WTC11 (cell line): ENCODE measurements around the gene IL2RA. TPM values are rescaled to one million over a fixed set of nuclear protein-coding genes. Genes with fewer than 3 reads are reported as not detected.

ENCODE experiments used
- ATAC-seq: fragments of 200-7000 bp; cut with Tn5 transposase; 2 replicates; pipeline ENCODE4 v1.10.0; 2021; ENCODE audit warnings: mild to moderate bottlenecking, moderate library complexity
- CTCF ChIA-PET: fragments of 300-600 bp; sonication (Branson Sonifier 250); formaldehyde crosslinking; loops from one replicate; lab custom pipeline; 2021; ENCODE audit warnings: antibody characterized with exemption; lab: Charles Lee
- POLR2A ChIA-PET: fragments of 350-600 bp; sonication (Branson Sonifier 250); formaldehyde crosslinking; loops from one replicate; lab custom pipeline; 2021; ENCODE audit warnings: antibody characterized with exemption; lab: Charles Lee
- DNase-seq: peaks from one replicate; pipeline ENCODE4 v3.0.0; 2021; ENCODE audit warnings: low spot score
- H3K27ac Mint-ChIP-seq: 2 replicates; pipeline ENCODE4 v1.8.0; 2021; ENCODE audit warnings: mixed read lengths
- H3K27me3 Mint-ChIP-seq: 2 replicates; pipeline ENCODE4 v1.8.0; 2021; ENCODE audit warnings: low read depth, mild to moderate bottlenecking, moderate library complexity, mixed read lengths
- H3K36me3 Mint-ChIP-seq: 2 replicates; pipeline ENCODE4 v1.8.0; 2021; ENCODE audit warnings: mixed read lengths
- H3K4me1 Mint-ChIP-seq: 2 replicates; pipeline ENCODE4 v1.8.0; 2022; ENCODE audit warnings: mixed read lengths
- H3K4me3 Mint-ChIP-seq: 2 replicates; pipeline ENCODE4 v1.8.0; 2021; ENCODE audit warnings: mild to moderate bottlenecking, moderate library complexity, mixed read lengths
- H3K9me3 Mint-ChIP-seq: 2 replicates; pipeline ENCODE4 v1.8.0; 2021; ENCODE audit warnings: mixed read lengths
- CREB1 ChIP-seq: sonication (generic); formaldehyde crosslinking; IDR thresholded peaks from 2 replicates; pipeline ENCODE4 v1.8.0; 2023; ENCODE audit warnings: mild to moderate bottlenecking, missing genetic modification reagents
- CREM ChIP-seq: sonication (generic); formaldehyde crosslinking; IDR thresholded peaks from 2 replicates; pipeline ENCODE4 v1.8.1; 2022; ENCODE audit warnings: mild to moderate bottlenecking, missing genetic modification reagents, moderate library complexity
- FOXK1 ChIP-seq: sonication (generic); formaldehyde crosslinking; IDR thresholded peaks from 2 replicates; pipeline ENCODE4 v1.8.0; 2022; ENCODE audit warnings: mild to moderate bottlenecking, moderate library complexity, missing genetic modification reagents
- HMGA2 ChIP-seq: fragments of 250-450 bp; sonication (Bioruptor Pico); IDR thresholded peaks from 2 replicates; pipeline ENCODE4 v1.4.0; 2021; ENCODE audit warnings: mild to moderate bottlenecking, moderate library complexity
- IRF2 ChIP-seq: sonication (generic); formaldehyde crosslinking; IDR thresholded peaks from 2 replicates; pipeline ENCODE4 v1.8.0; 2022; ENCODE audit warnings: low read depth, missing genetic modification reagents, borderline replicate concordance
- JAZF1 ChIP-seq: fragments of 250-450 bp; sonication (Bioruptor Pico); IDR thresholded peaks from 2 replicates; pipeline ENCODE4 v1.9.0; 2021; ENCODE audit warnings: moderate library complexity, mild to moderate bottlenecking, inconsistent platforms
- MXD4 ChIP-seq: fragments of 250-450 bp; sonication (Bioruptor Pico); IDR thresholded peaks from 2 replicates; pipeline ENCODE4 v1.8.0; 2021; ENCODE audit warnings: mild to moderate bottlenecking, moderate library complexity, borderline replicate concordance
- NFYB ChIP-seq: sonication (generic); formaldehyde crosslinking; conservative IDR thresholded peaks from 2 replicates; pipeline ENCODE4 v1.8.0; 2022; ENCODE audit warnings: low read depth, missing genetic modification reagents
- RORB ChIP-seq: fragments of 250-450 bp; sonication (Bioruptor Pico); IDR thresholded peaks from 2 replicates; pipeline ENCODE4 v1.9.0; 2021; ENCODE audit warnings: mild to moderate bottlenecking
- SMAD3 ChIP-seq: sonication (generic); formaldehyde crosslinking; IDR thresholded peaks from 2 replicates; pipeline ENCODE4 v1.8.0; 2022; ENCODE audit warnings: missing genetic modification reagents, mild to moderate bottlenecking, borderline replicate concordance
- TEAD4 ChIP-seq: sonication (generic); formaldehyde crosslinking; IDR thresholded peaks from 2 replicates; pipeline ENCODE4 v1.8.0; 2022; ENCODE audit warnings: mild to moderate bottlenecking, missing genetic modification reagents
- total RNA-seq: library from RNA; stranded (reverse); gene quantifications from 3 replicates; pipeline ENCODE4 v1.2.3, GENCODE V29; 2021
- TF ChIP-seq, protein P1 (sequence below): fragments of 250-450 bp; sonication (Bioruptor Pico); IDR thresholded peaks from 2 replicates; pipeline ENCODE4 v1.9.0; 2021; ENCODE audit warnings: mild to moderate bottlenecking
- TF ChIP-seq, protein P2 (sequence below): sonication (generic); formaldehyde crosslinking; IDR thresholded peaks from 2 replicates; pipeline ENCODE4 v1.8.1; 2023; ENCODE audit warnings: mild to moderate bottlenecking, missing genetic modification reagents, moderate library complexity
- TF ChIP-seq, protein P3 (sequence below): sonication (generic); formaldehyde crosslinking; IDR thresholded peaks from 2 replicates; pipeline ENCODE4 v1.8.0; 2023; ENCODE audit warnings: missing genetic modification reagents
- TF ChIP-seq, protein P4 (sequence below): sonication (generic); formaldehyde crosslinking; IDR thresholded peaks from 2 replicates; pipeline ENCODE4 v1.8.1; 2023; ENCODE audit warnings: mild to moderate bottlenecking, moderate library complexity, missing genetic modification reagents
- TF ChIP-seq, protein P5 (sequence below): sonication (generic); formaldehyde crosslinking; IDR thresholded peaks from 2 replicates; pipeline ENCODE4 v1.8.0; 2022; ENCODE audit warnings: mild to moderate bottlenecking, missing genetic modification reagents
- TF ChIP-seq, protein P6 (sequence below): fragments of 250-450 bp; sonication (Bioruptor Pico); conservative IDR thresholded peaks from 2 replicates; pipeline ENCODE4 v1.9.0; 2021; ENCODE audit warnings: mild to moderate bottlenecking

Gene IL2RA
- total RNA-seq, 1 experiment from 2014 or later: 0.31 TPM

DNA sequence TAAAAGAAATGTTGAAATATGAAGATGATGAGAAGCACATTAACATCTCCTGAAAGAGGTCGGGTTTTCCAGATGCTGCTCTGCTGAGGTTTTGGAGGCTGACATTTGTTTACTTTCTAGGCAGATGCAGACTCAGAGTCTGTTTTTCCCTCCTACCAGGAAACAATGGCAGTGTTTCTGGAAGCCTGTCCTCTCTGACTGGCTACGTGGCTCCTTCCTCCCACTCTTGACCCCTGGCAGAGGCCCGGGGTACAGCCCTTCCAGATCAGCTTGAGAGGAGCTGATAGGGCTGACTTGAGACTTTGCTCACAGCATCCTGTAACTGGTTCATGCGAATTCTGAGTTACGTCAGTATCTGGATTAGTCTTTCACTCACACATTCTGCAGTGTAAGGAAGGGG lies 43.7 kb downstream of the IL2RA start:
- POLR2A ChIA-PET: no interaction called here
- TF ChIP-seq, protein P1, sequence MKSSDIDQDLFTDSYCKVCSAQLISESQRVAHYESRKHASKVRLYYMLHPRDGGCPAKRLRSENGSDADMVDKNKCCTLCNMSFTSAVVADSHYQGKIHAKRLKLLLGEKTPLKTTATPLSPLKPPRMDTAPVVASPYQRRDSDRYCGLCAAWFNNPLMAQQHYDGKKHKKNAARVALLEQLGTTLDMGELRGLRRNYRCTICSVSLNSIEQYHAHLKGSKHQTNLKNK (CRISPR knock-in tag): no peak
- TF ChIP-seq SMAD3 (no peak), MXD4 (CRISPR knock-in tag) (no peak), JAZF1 (CRISPR knock-in tag) (no peak), CREM (CRISPR knock-in tag) (no peak), NFYB (CRISPR knock-in tag) (no peak), IRF2 (CRISPR knock-in tag) (no peak), TEAD4 (CRISPR knock-in tag) (no peak), CREB1 (CRISPR knock-in tag) (no peak)
- TF ChIP-seq, protein P2, sequence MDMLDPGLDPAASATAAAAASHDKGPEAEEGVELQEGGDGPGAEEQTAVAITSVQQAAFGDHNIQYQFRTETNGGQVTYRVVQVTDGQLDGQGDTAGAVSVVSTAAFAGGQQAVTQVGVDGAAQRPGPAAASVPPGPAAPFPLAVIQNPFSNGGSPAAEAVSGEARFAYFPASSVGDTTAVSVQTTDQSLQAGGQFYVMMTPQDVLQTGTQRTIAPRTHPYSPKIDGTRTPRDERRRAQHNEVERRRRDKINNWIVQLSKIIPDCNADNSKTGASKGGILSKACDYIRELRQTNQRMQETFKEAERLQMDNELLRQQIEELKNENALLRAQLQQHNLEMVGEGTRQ: no peak
- TF ChIP-seq, protein P3, sequence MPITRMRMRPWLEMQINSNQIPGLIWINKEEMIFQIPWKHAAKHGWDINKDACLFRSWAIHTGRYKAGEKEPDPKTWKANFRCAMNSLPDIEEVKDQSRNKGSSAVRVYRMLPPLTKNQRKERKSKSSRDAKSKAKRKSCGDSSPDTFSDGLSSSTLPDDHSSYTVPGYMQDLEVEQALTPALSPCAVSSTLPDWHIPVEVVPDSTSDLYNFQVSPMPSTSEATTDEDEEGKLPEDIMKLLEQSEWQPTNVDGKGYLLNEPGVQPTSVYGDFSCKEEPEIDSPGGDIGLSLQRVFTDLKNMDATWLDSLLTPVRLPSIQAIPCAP (CRISPR knock-in tag): no peak
- TF ChIP-seq, protein P4, sequence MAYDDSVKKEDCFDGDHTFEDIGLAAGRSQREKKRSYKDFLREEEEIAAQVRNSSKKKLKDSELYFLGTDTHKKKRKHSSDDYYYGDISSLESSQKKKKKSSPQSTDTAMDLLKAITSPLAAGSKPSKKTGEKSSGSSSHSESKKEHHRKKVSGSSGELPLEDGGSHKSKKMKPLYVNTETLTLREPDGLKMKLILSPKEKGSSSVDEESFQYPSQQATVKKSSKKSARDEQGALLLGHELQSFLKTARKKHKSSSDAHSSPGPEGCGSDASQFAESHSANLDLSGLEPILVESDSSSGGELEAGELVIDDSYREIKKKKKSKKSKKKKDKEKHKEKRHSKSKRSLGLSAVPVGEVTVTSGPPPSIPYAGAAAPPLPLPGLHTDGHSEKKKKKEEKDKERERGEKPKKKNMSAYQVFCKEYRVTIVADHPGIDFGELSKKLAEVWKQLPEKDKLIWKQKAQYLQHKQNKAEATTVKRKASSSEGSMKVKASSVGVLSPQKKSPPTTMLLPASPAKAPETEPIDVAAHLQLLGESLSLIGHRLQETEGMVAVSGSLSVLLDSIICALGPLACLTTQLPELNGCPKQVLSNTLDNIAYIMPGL: no peak
- CTCF ChIA-PET: no interaction called here
- DNase-seq (no peak), ATAC-seq (no peak)
- Mint-ChIP-seq H3K4me1 (0 out of 2 replicates have a peak, but pooled peaks cover 3% of the 10 kb centered on the region), H3K9me3 (peaks cover 8% of the 10 kb centered on the region), H3K27me3 (no peaks in the 10 kb centered on the region), H3K36me3 (no peaks in the 10 kb centered on the region), H3K27ac (no peak overlapping the region), H3K4me3 (no peak overlapping the region)

DNA sequence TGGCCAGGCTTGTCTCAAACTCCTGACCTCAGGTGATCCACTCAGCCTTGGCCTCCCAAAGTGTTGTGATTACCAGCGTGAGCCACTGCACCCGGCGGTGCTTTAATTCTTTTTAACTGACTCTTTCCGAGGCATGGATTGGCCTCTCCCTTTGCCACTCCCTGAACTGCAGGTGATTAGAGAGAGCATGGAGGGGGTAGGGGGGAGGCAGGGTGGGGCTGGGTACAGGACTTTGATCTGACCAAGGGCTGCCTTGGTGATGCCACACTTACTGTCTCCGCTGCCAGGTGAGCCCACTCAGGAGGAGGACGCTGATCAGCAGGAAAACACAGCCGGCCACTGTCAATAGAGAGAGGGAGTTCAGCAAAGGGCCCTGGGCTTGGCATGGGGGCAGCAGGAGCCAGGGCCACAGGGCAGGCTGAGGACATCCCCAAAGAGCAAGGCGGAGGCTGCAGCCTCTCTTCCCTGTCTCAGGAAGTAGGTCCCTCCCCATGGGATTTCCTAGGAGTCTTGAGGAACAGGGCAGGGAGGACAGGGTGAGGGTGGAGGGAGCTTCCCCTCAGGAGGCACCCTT lies 44.3 kb downstream of the IL2RA start:
- Mint-ChIP-seq H3K4me3 (no peak overlapping the region), H3K36me3 (no peaks in the 10 kb centered on the region), H3K27ac (no peak overlapping the region), H3K4me1 (0 out of 2 replicates have a peak, but pooled peaks cover 3% of the 10 kb centered on the region), H3K27me3 (no peaks in the 10 kb centered on the region), H3K9me3 (peaks cover 8% of the 10 kb centered on the region)
- ATAC-seq (no peak), DNase-seq (no peak)
- ChIA-PET CTCF (interaction anchor here (0.6 to 1.6 kb wide), 2 partner anchors 40 to 384 kb away, joined by 4 to 9 read pairs; no protein-coding TSS in a partner anchor), POLR2A (no interaction called here)
- TF ChIP-seq HMGA2 (CRISPR knock-in tag) (no peak), FOXK1 (CRISPR knock-in tag) (no peak), RORB (CRISPR knock-in tag) (no peak)
- TF ChIP-seq, protein P5, sequence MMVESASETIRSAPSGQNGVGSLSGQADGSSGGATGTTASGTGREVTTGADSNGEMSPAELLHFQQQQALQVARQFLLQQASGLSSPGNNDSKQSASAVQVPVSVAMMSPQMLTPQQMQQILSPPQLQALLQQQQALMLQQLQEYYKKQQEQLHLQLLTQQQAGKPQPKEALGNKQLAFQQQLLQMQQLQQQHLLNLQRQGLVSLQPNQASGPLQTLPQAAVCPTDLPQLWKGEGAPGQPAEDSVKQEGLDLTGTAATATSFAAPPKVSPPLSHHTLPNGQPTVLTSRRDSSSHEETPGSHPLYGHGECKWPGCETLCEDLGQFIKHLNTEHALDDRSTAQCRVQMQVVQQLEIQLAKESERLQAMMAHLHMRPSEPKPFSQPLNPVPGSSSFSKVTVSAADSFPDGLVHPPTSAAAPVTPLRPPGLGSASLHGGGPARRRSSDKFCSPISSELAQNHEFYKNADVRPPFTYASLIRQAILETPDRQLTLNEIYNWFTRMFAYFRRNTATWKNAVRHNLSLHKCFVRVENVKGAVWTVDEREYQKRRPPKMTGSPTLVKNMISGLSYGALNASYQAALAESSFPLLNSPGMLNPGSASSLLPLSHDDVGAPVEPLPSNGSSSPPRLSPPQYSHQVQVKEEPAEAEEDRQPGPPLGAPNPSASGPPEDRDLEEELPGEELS (CRISPR knock-in tag): no peak
- TF ChIP-seq, protein P6, sequence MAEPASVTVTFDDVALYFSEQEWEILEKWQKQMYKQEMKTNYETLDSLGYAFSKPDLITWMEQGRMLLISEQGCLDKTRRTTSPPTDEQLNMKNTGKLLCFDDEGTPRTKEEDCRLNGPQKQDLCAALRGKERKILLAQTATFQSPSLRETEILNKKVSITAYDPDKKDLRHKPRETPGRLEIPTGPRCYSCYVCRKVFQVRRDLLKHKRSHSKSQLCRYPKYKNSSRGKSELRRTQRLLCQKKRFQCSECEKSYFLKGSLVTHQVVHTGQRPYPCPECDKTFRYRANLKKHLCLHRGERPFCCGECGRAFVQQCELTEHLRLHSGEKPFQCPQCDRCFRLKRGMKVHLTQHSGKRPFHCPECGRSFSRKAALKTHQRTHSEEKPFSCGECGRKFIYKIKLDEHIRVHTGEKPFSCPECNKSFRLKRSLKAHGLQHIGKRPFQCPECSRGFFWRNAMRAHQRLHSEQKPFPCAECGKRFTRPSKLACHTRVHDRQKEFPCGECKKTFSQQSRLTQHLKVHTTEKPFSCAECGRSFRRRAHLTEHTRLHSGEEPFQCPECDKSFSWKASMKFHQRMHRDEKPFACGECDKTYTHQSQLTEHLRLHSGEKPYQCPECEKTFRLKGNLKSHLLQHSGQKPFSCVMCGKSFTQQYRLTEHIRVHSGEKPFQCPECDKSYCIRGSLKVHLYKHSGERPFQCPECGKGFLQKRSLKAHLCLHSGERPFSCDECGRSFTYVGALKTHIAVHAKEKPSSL (CRISPR knock-in tag): no peak
- TF ChIP-seq, protein P4: no peak
